ENCODE data around the gene MCMBP. TPM values are rescaled to one million over a fixed set of nuclear protein-coding genes. Genes with fewer than 3 reads are reported as not detected.

Gene MCMBP
- total RNA-seq, 1 donor from 2014 or later, result 50.4 TPM

- no peak for DNase-seq (ENCODE audit: extremely low spot score, unreplicated experiment)
- H3K4me1 Mint-ChIP-seq (ENCODE audit: unreplicated experiment), result peaks cover 15% of the 10 kb centered on the region
Observed at GRCh38 chr10:119786117-119786769, 86.4 kb downstream of the MCMBP start.

DNA sequence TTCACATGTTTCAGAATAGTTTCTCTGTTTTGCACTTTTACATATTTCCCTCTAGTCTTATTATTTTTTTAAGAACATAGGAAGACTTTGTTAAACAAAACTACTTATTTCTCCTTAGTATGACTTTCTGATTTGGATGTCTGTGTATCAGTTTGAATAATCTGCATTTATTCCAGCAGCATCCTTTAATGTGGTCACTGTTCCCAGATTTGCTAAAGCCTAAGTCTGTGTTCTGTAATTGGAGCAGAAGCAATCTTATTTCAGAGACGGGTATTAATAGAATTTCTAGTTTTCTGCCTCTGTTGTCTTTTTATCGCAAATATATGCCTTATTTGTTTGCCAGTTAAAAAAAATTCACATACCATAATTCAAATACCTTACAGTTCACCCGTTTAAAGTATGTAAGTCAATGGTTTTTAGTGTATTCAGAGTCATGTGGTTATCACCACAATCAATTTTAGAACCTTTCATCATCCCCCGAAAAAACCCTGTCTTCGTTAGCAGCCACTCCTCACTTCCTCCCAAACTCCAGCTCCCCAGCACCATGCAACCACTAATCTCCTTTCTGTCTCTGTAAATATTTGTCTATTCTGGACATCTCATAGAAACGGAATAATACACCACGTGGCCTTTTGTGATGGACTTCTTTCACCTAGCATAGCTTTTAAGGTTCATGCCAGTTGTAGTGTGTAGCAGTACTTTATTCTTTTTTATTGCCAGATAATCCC is 88.1 kb downstream of the MCMBP start:
- Mint-ChIP-seq H3K4me1 (ENCODE audit: unreplicated experiment) (peaks cover 15% of the 10 kb centered on the region), H3K36me3 (ENCODE audit: unreplicated experiment) (peaks cover 4% of the 10 kb centered on the region), H3K4me3 (ENCODE audit: unreplicated experiment) (no peak overlapping the region), H3K27ac (ENCODE audit: unreplicated experiment) (no peak overlapping the region), H3K9me3 (ENCODE audit: unreplicated experiment) (no peaks in the 10 kb centered on the region), H3K27me3 (ENCODE audit: unreplicated experiment) (no peaks in the 10 kb centered on the region)
- TF ChIP-seq, protein P1, sequence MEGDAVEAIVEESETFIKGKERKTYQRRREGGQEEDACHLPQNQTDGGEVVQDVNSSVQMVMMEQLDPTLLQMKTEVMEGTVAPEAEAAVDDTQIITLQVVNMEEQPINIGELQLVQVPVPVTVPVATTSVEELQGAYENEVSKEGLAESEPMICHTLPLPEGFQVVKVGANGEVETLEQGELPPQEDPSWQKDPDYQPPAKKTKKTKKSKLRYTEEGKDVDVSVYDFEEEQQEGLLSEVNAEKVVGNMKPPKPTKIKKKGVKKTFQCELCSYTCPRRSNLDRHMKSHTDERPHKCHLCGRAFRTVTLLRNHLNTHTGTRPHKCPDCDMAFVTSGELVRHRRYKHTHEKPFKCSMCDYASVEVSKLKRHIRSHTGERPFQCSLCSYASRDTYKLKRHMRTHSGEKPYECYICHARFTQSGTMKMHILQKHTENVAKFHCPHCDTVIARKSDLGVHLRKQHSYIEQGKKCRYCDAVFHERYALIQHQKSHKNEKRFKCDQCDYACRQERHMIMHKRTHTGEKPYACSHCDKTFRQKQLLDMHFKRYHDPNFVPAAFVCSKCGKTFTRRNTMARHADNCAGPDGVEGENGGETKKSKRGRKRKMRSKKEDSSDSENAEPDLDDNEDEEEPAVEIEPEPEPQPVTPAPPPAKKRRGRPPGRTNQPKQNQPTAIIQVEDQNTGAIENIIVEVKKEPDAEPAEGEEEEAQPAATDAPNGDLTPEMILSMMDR (IDR thresholded peaks at IDR 0.05), result no peak
- no peak for DNase-seq (ENCODE audit: extremely low spot score, unreplicated experiment)

More at GRCh38 chr10:119786117-119786769, 86.4 kb downstream of the MCMBP start:
- H3K4me3 Mint-ChIP-seq (ENCODE audit: unreplicated experiment), result no peak overlapping the region
- H3K27ac Mint-ChIP-seq (ENCODE audit: unreplicated experiment), result no peak overlapping the region
- TF ChIP-seq, protein P1 (IDR thresholded peaks at IDR 0.05), result no peak
- H3K27me3 Mint-ChIP-seq (ENCODE audit: unreplicated experiment), result no peaks in the 10 kb centered on the region
- no peaks in the 10 kb centered on the region for H3K9me3 Mint-ChIP-seq (ENCODE audit: unreplicated experiment)
- peaks cover 4% of the 10 kb centered on the region for H3K36me3 Mint-ChIP-seq (ENCODE audit: unreplicated experiment)

GRCh38 chr10:119783665-119784027 is 89.0 kb downstream of the MCMBP start:
- no peak overlapping the region for H3K4me3 Mint-ChIP-seq (ENCODE audit: unreplicated experiment)
- no peak for DNase-seq (ENCODE audit: extremely low spot score, unreplicated experiment)
- TF ChIP-seq, protein P1 (IDR thresholded peaks at IDR 0.05), result no peak
- no peaks in the 10 kb centered on the region for H3K9me3 Mint-ChIP-seq (ENCODE audit: unreplicated experiment)
- peaks cover 15% of the 10 kb centered on the region for H3K4me1 Mint-ChIP-seq (ENCODE audit: unreplicated experiment)
- peaks cover 1% of the 10 kb centered on the region for H3K36me3 Mint-ChIP-seq (ENCODE audit: unreplicated experiment)
- no peak overlapping the region for H3K27ac Mint-ChIP-seq (ENCODE audit: unreplicated experiment)
- no peaks in the 10 kb centered on the region for H3K27me3 Mint-ChIP-seq (ENCODE audit: unreplicated experiment)

GRCh38 chr10:119782981-119783664 is 89.5 kb downstream of the MCMBP start:
- no peaks in the 10 kb centered on the region for H3K27me3 Mint-ChIP-seq (ENCODE audit: unreplicated experiment)

More at GRCh38 chr10:119782981-119783664, 89.5 kb downstream of the MCMBP start:
- no peak for DNase-seq (ENCODE audit: extremely low spot score, unreplicated experiment)
- Mint-ChIP-seq H3K36me3 (ENCODE audit: unreplicated experiment) (no peaks in the 10 kb centered on the region), H3K27ac (ENCODE audit: unreplicated experiment) (no peak overlapping the region), H3K4me3 (ENCODE audit: unreplicated experiment) (no peak overlapping the region), H3K4me1 (ENCODE audit: unreplicated experiment) (peaks cover 15% of the 10 kb centered on the region), H3K9me3 (ENCODE audit: unreplicated experiment) (no peaks in the 10 kb centered on the region)
- TF ChIP-seq, protein P1 (IDR thresholded peaks at IDR 0.05), result no peak

All from osteocyte (in vitro differentiated cells).